RCC 7860 (cell line): ENCODE data around the gene FNDC3B.
"Not testable (repeated sequence)": the region's sequence is repeated elsewhere in the genome, so short reads cannot be mapped to it uniquely, and the experiment has no call there.

ENCODE experiments used
- DNase-seq: peaks from one replicate; pipeline ENCODE4 v3.0.0-alpha.2; 2015; ENCODE audit warnings: low spot score
- FAIRE-seq: peaks from 2 replicates; lab custom pipeline; 2012; peaks lifted over from hg19 to GRCh38; lab: Jason Lieb, UNC

FNDC3B gene

GRCh38 chr3:172039436-172040077 is at the start of gene FNDC3B:
TSS of gene FNDC3B (plus strand) at chr3:172039578. CDS start at chr3:172112480, 72,902 bp downstream.
- FAIRE-seq (peak; percentile 71), DNase-seq (peak; percentile 87)

GRCh38 chr3:171990239-171990638 is 49.1 kb upstream of the FNDC3B start:
- not testable (repeated sequence) for DNase-seq, FAIRE-seq

GRCh38 chr3:171991166-171991565 is 48.2 kb upstream of the FNDC3B start:
- DNase-seq (no peak), FAIRE-seq (no peak)

- DNase-seq = peak; percentile 39
- peak; percentile 51 for FAIRE-seq
These were observed 44.5 kb upstream of the FNDC3B start for GRCh38 chr3:171994646-171995428.

- DNase-seq = no peak
- FAIRE-seq = no peak
These were observed 43.9 kb upstream of the FNDC3B start for GRCh38 chr3:171995486-171995885.

- DNase-seq = no peak
- no peak for FAIRE-seq
These were observed 43.1 kb upstream of the FNDC3B start for GRCh38 chr3:171996178-171996817.

GRCh38 chr3:171998731-171999130 is 40.6 kb upstream of the FNDC3B start:
- FAIRE-seq, DNase-seq: not testable (repeated sequence)

GRCh38 chr3:172001616-172002015 is 37.8 kb upstream of the FNDC3B start:
- not testable (repeated sequence) for FAIRE-seq, DNase-seq

GRCh38 chr3:172002512-172003078 is 36.8 kb upstream of the FNDC3B start:
- DNase-seq = no peak
- no peak for FAIRE-seq

- DNase-seq = no peak
These were observed 36.2 kb upstream of the FNDC3B start for GRCh38 chr3:172003146-172003545.

GRCh38 chr3:172007065-172007370 is 32.4 kb upstream of the FNDC3B start:
- DNase-seq (no peak), FAIRE-seq (no peak)

More at GRCh38 chr3:172003146-172003545, 36.2 kb upstream of the FNDC3B start:
- FAIRE-seq = no peak

GRCh38 chr3:172009803-172010202 is 29.6 kb upstream of the FNDC3B start:
- FAIRE-seq (no peak), DNase-seq (no peak)

- DNase-seq = no peak
- FAIRE-seq = no peak
These were observed 26.6 kb upstream of the FNDC3B start for GRCh38 chr3:172012775-172013174.

- FAIRE-seq = no peak
- DNase-seq = no peak
These were observed 25.2 kb upstream of the FNDC3B start for GRCh38 chr3:172014145-172014544.

- DNase-seq = no peak
- no peak for FAIRE-seq
These were observed 21.0 kb upstream of the FNDC3B start for GRCh38 chr3:172018364-172018763.

GRCh38 chr3:172020763-172021162 is 18.6 kb upstream of the FNDC3B start:
- DNase-seq (no peak), FAIRE-seq (no peak)

- FAIRE-seq (no peak), DNase-seq (no peak)
These were observed 18.2 kb upstream of the FNDC3B start for GRCh38 chr3:172021164-172021563.

GRCh38 chr3:172021859-172022258 is 17.5 kb upstream of the FNDC3B start:
- FAIRE-seq (no peak), DNase-seq (no peak)

- no peak for DNase-seq
- no peak for FAIRE-seq
These were observed 15.5 kb upstream of the FNDC3B start for GRCh38 chr3:172023915-172024314.

- DNase-seq (no peak), FAIRE-seq (no peak)
These were observed 14.7 kb upstream of the FNDC3B start for GRCh38 chr3:172024679-172025078.

- FAIRE-seq (no peak), DNase-seq (no peak)
These were observed 9.8 kb upstream of the FNDC3B start for GRCh38 chr3:172029425-172030098.
